A549 (cell line): ENCODE data around the gene ING2. TPM values are rescaled to one million over a fixed set of nuclear protein-coding genes. Genes with fewer than 3 reads are reported as not detected.

Source experiments
- ATAC-seq, 2 experiments: fragments of 200-7000 bp in 1 of 2; fragments of >200 bp in 1 of 2; cut with Nextera tagmentation in 1 of 2; cut with Tn5 transposase in 1 of 2; 3 replicates each; pipeline versions ENCODE4 v1.8.0 to v1.9.1; 2018 to 2020; ENCODE audit warnings: mild to moderate bottlenecking in 1 of 2, moderate library complexity in 1 of 2
- CTCF ChIA-PET: fragments of 300-600 bp; sonication (Branson Sonifier 250); formaldehyde crosslinking; extraction: SDS; loops from one replicate; lab custom pipeline; 2021; ENCODE audit warnings: antibody characterized with exemption, inconsistent platforms; lab: Yijun Ruan, JAX
- POLR2A ChIA-PET: fragments of 350-600 bp; formaldehyde crosslinking; extraction: SDS; loops from one replicate; lab custom pipeline; 2021; ENCODE audit warnings: antibody characterized with exemption, inconsistent platforms; lab: Yijun Ruan, JAX
- DNase-seq, 2 experiments: peaks; one replicate each; pipeline versions ENCODE4 v3.0.0 to v3.0.0-alpha.2; 2011 to 2016; ENCODE audit warnings: low read depth in 1 of 2, low spot score in 1 of 2
- FAIRE-seq: peaks from 2 replicates; lab custom pipeline; 2011; peaks lifted over from hg19 to GRCh38; lab: Jason Lieb, UNC
- H3K27ac ChIP-seq, 2 experiments: fragments of >200 bp; sonication (Bioruptor Twin); formaldehyde crosslinking; 3 replicates each; pipeline ENCODE4 v1.5.1; 2016 to 2017
- H3K4me1 ChIP-seq: fragments of >200 bp; sonication (Bioruptor Twin); formaldehyde crosslinking; 3 replicates; pipeline ENCODE4 v1.6.1; 2016
- H3K4me2 ChIP-seq: fragments of >200 bp; sonication (Bioruptor Twin); formaldehyde crosslinking; 3 replicates; pipeline ENCODE4 v1.6.1; 2016
- H3K4me3 ChIP-seq: fragments of >200 bp; sonication (Bioruptor Twin); formaldehyde crosslinking; 3 replicates; pipeline ENCODE4 v1.5.1; 2016
- H3K9me3 ChIP-seq: fragments of >200 bp; sonication (Bioruptor Twin); formaldehyde crosslinking; 3 replicates; pipeline ENCODE4 v1.6.1; 2016
- CBX8 ChIP-seq: fragments of 200-600 bp; sonication (generic); IDR thresholded peaks from 2 replicates; pipeline ENCODE4 v1.6.1; 2016
- CHD4 ChIP-seq: fragments of 200-600 bp; sonication (generic); IDR thresholded peaks from 2 replicates; pipeline ENCODE4 v1.6.1; 2016; ENCODE audit warnings: antibody characterized with exemption, mild to moderate bottlenecking, borderline replicate concordance
- E2F6 ChIP-seq: IDR thresholded peaks from 2 replicates; pipeline ENCODE4 v1.6.1; 2012; ENCODE audit warnings: low read depth, borderline replicate concordance
- EHF ChIP-seq: fragments of 250-450 bp; sonication (Bioruptor Pico); IDR thresholded peaks from 2 replicates; pipeline ENCODE4 v1.5.0; 2020; ENCODE audit warnings: mild to moderate bottlenecking
- ELK1 ChIP-seq: fragments of 150-350 bp; IDR thresholded peaks from 2 replicates; pipeline ENCODE4 v1.6.1; 2014; ENCODE audit warnings: low read depth, mild to moderate bottlenecking, low read length
- EP300 ChIP-seq, 2 experiments: fragments of >200 bp; sonication (Bioruptor Twin); formaldehyde crosslinking; IDR thresholded peaks; 2 replicates in 1 of 2; 3 replicates in 1 of 2; pipeline ENCODE4 v1.6.1; 2016 to 2017
- ESRRA ChIP-seq: fragments of 150-350 bp; IDR thresholded peaks from 2 replicates; pipeline ENCODE4 v1.6.1; 2014; ENCODE audit warnings: mild to moderate bottlenecking, low read length, borderline replicate concordance
- HEYL ChIP-seq: fragments of 250-450 bp; sonication (Bioruptor Pico); IDR thresholded peaks from 2 replicates; pipeline ENCODE4 v1.8.0; 2021; ENCODE audit warnings: mild to moderate bottlenecking, moderate library complexity
- HMGXB4 ChIP-seq: fragments of 250-450 bp; sonication (Bioruptor Pico); IDR thresholded peaks from 2 replicates; pipeline ENCODE4 v1.5.0; 2021; ENCODE audit warnings: mild to moderate bottlenecking, moderate library complexity, borderline replicate concordance
- HOXB5 ChIP-seq: fragments of 250-450 bp; sonication (Bioruptor Pico); IDR thresholded peaks from 2 replicates; pipeline ENCODE4 v1.5.0; 2020; ENCODE audit warnings: mild to moderate bottlenecking, moderate library complexity
- JUNB ChIP-seq: fragments of >200 bp; sonication (Bioruptor Twin); formaldehyde crosslinking; IDR thresholded peaks from 2 replicates; pipeline ENCODE4 v1.6.1; 2016
- MAZ ChIP-seq: fragments of 150-350 bp; IDR thresholded peaks from 2 replicates; pipeline ENCODE4 v1.6.1; 2014; ENCODE audit warnings: antibody characterized with exemption, low read depth, low read length, borderline replicate concordance
- MYC ChIP-seq: IDR thresholded peaks from 2 replicates; pipeline ENCODE4 v1.6.1; 2012; ENCODE audit warnings: mild to moderate bottlenecking, inconsistent platforms, low read length, improper control_type of control experiment, borderline replicate concordance
- NPAS2 ChIP-seq: fragments of 250-450 bp; sonication (Bioruptor Pico); IDR thresholded peaks from 2 replicates; pipeline ENCODE4 v1.8.0; 2022; ENCODE audit warnings: mild to moderate bottlenecking, moderate library complexity, borderline replicate concordance
- PBX3 ChIP-seq: IDR thresholded peaks from 2 replicates; pipeline ENCODE4 v1.6.1; 2012
- PHF8 ChIP-seq: fragments of 200-600 bp; sonication (generic); IDR thresholded peaks from 2 replicates; pipeline ENCODE4 v1.6.1; 2016; ENCODE audit warnings: low read depth, mild to moderate bottlenecking, antibody characterized with exemption, moderate library complexity, borderline replicate concordance
- POLR2A ChIP-seq: IDR thresholded peaks from 2 replicates; pipeline ENCODE4 v1.6.1; 2012; ENCODE audit warnings: mild to moderate bottlenecking, low read length
- POLR2AphosphoS2 ChIP-seq: conservative IDR thresholded peaks from 2 replicates; pipeline ENCODE4 v1.6.1; 2012; ENCODE audit warnings: low read length, improper control_type of control experiment, inconsistent platforms
- RCOR1 ChIP-seq: fragments of 150-350 bp; IDR thresholded peaks from 2 replicates; pipeline ENCODE4 v1.6.1; 2014; ENCODE audit warnings: antibody characterized with exemption, low read length, low read depth
- TP53 ChIP-seq: fragments of 250-450 bp; sonication (Bioruptor Pico); IDR thresholded peaks from 2 replicates; pipeline ENCODE4 v1.5.0; 2021; ENCODE audit warnings: mild to moderate bottlenecking, moderate library complexity
- USF2 ChIP-seq: fragments of 450-650 bp; IDR thresholded peaks from 2 replicates; pipeline ENCODE4 v1.6.1; 2014; ENCODE audit warnings: antibody characterized with exemption
- ZFP36 ChIP-seq: fragments of 450-650 bp; IDR thresholded peaks from 2 replicates; pipeline ENCODE4 v1.6.1; 2014; ENCODE audit warnings: borderline replicate concordance; ENCODE audit not compliant: partially characterized antibody
- WGBS: methylation state at CpG from one replicate; pipeline ENCODE4 v1.1.6; 2017; ENCODE audit errors: missing lambda C conversion rate; 5-methylcytosine and 5-hydroxymethylcytosine counted together
- polyA plus RNA-seq, 4 experiments: library from polyadenylated mRNA; depleted of rRNA in 3 of 4; stranded (reverse); fragments of >200 nt; fragmentation: RNase III in 1 of 4; extraction: RNeasy Plus Mini Kit Qiagen cat#74134 plus additional on column Dnase treatment in 1 of 4; gene quantifications; 2 replicates in 3 of 4; 3 replicates in 1 of 4; pipeline ENCODE4 v1.2.3, GENCODE V29; 2011 to 2017
- TF ChIP-seq, protein P1 (sequence below): fragments of >200 bp; sonication (Bioruptor Twin); formaldehyde crosslinking; IDR thresholded peaks from 3 replicates; pipeline ENCODE4 v1.5.1; 2016
- TF ChIP-seq, protein P2 (sequence below): fragments of 200-600 bp; sonication (generic); IDR thresholded peaks from 2 replicates; pipeline ENCODE4 v1.6.1; 2016; ENCODE audit warnings: antibody characterized with exemption, mild to moderate bottlenecking, moderate library complexity
- TF ChIP-seq, protein P3 (sequence below): IDR thresholded peaks from 2 replicates; pipeline ENCODE4 v1.6.1; 2012
- TF ChIP-seq, protein P4 (sequence below): fragments of >200 bp; sonication (Bioruptor Twin); formaldehyde crosslinking; IDR thresholded peaks from 2 replicates; pipeline ENCODE4 v1.6.1; 2016

Gene ING2
- polyA plus RNA-seq, 2 of the 4 experiments (the other 2 are of a cell fraction) = 14.8 to 16.9 TPM

GRCh38 chr4:183504064-183504929, 561 bp upstream of the ING2 start:
- POLR2A ChIA-PET = interaction anchor here (0.8 kb wide), 2 partner anchors 59 to 60 kb away, joined by 3 read pairs; no protein-coding TSS in a partner anchor
- H3K4me3 ChIP-seq = peak overlapping the region; percentile 98
- no peak for FAIRE-seq
- peaks cover 22% of the 10 kb centered on the region for H3K4me1 ChIP-seq
- H3K4me2 ChIP-seq = peak overlapping the region; percentile 86
- 0% methylated on average over 9 of the region's 106 CpGs for WGBS
- CTCF ChIA-PET = interaction anchor here (0.6 to 1.8 kb wide), 5 partner anchors 35 to 610 kb away, joined by 3 to 8 read pairs (median 5); no protein-coding TSS in a partner anchor
- ATAC-seq = peak; percentile 79 to 86
- DNase-seq = peak; percentile 72 to 95
- no peaks in the 10 kb centered on the region for H3K9me3 ChIP-seq
- peak overlapping the region; percentile 96 to 98 for H3K27ac ChIP-seq
- TF ChIP-seq HOXB5 (no peak), POLR2A (peak; percentile 50), CBX8 (no peak), CHD4 (no peak), USF2 (no peak), ESRRA (no peak), POLR2AphosphoS2 (no peak), ELK1 (no peak), HEYL (CRISPR knock-in tag) (no peak), ZFP36 (no peak), EHF (CRISPR knock-in tag) (no peak), MAZ (peak; percentile 45; the same call in 1 of the 2 replicates), NPAS2 (no peak), HMGXB4 (CRISPR knock-in tag) (no peak), MYC (peak; percentile 54; the same call in 1 of the 2 replicates), PBX3 (no peak), E2F6 (peak; percentile 56; the same call in 1 of the 2 replicates), TP53 (CRISPR knock-in tag) (no peak), RCOR1 (no peak), EP300 (IDR thresholded peaks at IDR 0.05) (no peak), JUNB (no peak), PHF8 (peak; percentile 51; the same call in 1 of the 2 replicates)
- TF ChIP-seq, protein P1, sequence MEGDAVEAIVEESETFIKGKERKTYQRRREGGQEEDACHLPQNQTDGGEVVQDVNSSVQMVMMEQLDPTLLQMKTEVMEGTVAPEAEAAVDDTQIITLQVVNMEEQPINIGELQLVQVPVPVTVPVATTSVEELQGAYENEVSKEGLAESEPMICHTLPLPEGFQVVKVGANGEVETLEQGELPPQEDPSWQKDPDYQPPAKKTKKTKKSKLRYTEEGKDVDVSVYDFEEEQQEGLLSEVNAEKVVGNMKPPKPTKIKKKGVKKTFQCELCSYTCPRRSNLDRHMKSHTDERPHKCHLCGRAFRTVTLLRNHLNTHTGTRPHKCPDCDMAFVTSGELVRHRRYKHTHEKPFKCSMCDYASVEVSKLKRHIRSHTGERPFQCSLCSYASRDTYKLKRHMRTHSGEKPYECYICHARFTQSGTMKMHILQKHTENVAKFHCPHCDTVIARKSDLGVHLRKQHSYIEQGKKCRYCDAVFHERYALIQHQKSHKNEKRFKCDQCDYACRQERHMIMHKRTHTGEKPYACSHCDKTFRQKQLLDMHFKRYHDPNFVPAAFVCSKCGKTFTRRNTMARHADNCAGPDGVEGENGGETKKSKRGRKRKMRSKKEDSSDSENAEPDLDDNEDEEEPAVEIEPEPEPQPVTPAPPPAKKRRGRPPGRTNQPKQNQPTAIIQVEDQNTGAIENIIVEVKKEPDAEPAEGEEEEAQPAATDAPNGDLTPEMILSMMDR = peak; percentile 7; the same call in 1 of the 3 replicates
- TF ChIP-seq, protein P2, sequence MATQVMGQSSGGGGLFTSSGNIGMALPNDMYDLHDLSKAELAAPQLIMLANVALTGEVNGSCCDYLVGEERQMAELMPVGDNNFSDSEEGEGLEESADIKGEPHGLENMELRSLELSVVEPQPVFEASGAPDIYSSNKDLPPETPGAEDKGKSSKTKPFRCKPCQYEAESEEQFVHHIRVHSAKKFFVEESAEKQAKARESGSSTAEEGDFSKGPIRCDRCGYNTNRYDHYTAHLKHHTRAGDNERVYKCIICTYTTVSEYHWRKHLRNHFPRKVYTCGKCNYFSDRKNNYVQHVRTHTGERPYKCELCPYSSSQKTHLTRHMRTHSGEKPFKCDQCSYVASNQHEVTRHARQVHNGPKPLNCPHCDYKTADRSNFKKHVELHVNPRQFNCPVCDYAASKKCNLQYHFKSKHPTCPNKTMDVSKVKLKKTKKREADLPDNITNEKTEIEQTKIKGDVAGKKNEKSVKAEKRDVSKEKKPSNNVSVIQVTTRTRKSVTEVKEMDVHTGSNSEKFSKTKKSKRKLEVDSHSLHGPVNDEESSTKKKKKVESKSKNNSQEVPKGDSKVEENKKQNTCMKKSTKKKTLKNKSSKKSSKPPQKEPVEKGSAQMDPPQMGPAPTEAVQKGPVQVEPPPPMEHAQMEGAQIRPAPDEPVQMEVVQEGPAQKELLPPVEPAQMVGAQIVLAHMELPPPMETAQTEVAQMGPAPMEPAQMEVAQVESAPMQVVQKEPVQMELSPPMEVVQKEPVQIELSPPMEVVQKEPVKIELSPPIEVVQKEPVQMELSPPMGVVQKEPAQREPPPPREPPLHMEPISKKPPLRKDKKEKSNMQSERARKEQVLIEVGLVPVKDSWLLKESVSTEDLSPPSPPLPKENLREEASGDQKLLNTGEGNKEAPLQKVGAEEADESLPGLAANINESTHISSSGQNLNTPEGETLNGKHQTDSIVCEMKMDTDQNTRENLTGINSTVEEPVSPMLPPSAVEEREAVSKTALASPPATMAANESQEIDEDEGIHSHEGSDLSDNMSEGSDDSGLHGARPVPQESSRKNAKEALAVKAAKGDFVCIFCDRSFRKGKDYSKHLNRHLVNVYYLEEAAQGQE = no peak
- TF ChIP-seq, protein P3, sequence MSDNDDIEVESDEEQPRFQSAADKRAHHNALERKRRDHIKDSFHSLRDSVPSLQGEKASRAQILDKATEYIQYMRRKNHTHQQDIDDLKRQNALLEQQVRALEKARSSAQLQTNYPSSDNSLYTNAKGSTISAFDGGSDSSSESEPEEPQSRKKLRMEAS = peak; percentile 48
- TF ChIP-seq, protein P4, sequence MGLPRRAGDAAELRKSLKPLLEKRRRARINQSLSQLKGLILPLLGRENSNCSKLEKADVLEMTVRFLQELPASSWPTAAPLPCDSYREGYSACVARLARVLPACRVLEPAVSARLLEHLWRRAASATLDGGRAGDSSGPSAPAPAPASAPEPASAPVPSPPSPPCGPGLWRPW = no peak
